DMS153 (cell line): ENCODE data around the gene RANBP9.

ENCODE experiments used
- DNase-seq: peaks from one replicate; lab custom pipeline; 2025; lab: John Stamatoyannopoulos, UW

Gene RANBP9

GRCh38 chr6:13677878-13678254 lies 33.8 kb downstream of the RANBP9 start:
- no peak for DNase-seq

DNA sequence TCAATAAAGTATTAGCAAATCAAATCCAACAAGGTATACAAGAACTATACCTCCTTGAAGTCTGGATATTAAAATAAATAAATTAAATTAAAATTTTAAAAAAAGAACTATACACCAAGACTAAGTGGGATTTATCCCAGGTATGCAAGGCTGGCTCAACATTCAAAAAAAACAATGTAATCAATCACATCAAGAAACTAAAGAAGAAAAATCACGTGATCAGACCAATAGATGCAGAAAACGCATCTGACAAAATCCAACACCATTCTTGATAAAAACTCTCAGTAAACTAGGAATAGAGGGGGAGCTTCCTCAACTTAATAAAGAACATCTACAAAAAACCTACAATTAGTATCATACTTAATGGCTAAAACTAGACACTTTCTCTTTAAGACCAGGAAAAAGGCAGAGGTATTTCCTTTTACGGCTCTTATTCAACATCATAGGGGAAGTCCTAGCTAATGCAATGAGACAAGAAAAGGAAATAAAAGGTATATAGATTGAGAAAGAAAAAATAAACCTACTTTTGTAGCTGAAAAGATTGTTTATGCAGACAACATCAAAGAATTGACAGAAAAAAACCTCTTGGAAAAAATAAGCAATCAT lies 35.0 kb downstream of the RANBP9 start:
- DNase-seq, result no peak

DNA sequence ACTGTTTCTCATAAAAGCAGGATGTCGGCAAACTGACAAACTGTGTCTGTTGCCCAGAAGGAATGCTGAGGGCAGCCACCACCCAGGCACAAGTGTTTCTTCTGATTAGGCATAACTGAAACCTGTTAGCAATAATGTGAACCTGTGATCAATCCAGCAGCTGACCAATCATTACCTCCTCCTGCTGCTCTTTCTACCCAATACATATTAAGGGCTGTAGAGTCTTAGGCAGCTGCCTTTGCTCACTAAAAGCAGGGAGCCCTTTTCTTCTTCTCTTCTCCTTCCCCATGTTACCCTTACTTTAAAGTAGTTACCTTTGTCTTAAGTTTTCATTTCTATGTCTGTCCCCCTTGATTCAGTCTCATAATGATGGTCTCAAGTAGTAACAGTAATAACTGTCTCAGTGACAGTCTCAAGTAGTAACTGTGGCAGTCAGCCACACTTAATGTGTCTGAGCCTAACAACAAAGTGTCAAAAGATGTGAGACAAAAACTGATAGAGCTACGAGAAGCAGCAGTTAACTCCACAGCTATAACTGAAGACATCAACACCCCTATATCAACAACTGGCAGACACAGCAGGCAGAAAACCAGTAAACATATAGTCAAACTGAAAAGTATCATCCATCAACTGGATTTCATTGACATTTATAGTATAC lies 37.0 kb downstream of the RANBP9 start:
- no peak for DNase-seq

DNA sequence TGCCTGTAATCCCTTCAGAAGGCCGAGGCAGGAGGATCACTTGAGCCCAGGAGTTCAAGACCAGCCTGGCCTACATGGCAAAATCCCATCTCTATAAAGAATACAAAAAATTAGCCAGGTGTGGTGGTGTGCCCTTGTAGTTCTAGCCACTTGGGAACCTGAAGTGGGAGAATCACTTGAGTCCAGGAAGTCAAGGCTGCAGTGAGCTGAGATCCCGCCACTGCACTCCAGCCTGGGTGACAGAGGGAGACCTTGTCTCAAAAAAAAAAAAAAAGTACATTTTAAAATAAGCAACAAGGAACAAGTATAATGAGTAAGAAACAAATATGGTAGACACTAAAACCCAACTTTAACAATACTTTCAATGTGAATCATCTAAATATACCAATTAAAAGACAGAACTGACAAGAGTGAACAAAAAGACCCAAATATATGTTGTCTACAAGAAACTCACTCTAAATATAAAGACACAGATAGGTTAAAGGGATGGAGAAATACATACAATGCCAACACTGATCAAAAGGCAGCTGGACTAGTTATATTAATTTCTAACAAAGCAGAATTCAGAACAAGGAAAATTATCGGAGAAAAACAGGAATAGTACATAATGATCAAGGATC lies 37.7 kb downstream of the RANBP9 start:
- no peak for DNase-seq

DNA sequence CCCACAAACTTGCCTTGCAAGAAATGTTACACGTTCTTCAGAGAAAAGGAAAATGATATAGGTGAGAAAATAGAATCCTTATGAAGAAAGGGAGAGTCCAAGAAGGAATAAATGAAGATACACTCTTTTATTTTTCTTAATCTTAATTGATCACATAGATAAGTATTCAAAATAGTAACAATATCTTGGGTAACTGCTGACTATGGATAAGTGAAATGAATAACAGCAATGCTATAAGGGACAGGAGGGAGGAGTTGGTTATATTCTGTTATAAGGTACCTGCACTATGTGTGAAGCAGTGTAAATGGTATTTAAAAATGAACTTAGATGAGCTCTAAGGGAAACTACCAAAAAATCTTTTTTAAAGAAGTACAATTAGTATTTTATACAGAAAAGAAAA lies 38.3 kb downstream of the RANBP9 start:
- no peak for DNase-seq

DNA sequence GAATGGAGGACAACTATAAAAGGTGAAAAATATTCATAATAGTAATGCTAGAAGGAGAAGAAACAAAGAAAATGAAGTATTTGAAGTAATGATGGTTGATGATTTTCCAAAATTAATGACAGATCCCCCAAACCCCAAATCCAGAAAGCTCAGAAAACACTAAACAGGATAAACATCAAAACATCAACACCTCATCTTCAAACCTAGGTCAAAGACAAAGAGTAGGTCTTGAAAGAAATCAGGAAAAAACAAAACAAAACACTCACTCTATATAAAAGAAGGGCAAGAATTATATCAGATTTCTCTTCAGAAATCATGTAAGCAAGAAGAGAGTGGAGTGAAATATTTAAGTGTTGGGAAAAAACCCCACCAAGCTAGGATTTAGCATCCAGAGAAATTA lies 38.7 kb downstream of the RANBP9 start:
- DNase-seq, result no peak

- no peak for DNase-seq
Observed at GRCh38 chr6:13671548-13672127, 40.0 kb downstream of the RANBP9 start.

- no peak for DNase-seq
Observed at GRCh38 chr6:13669476-13669875, 42.2 kb downstream of the RANBP9 start.

- no peak for DNase-seq
Observed at GRCh38 chr6:13668291-13668928, 43.2 kb downstream of the RANBP9 start.

- no peak for DNase-seq
Observed at GRCh38 chr6:13667655-13668054, 44.0 kb downstream of the RANBP9 start.

DNA sequence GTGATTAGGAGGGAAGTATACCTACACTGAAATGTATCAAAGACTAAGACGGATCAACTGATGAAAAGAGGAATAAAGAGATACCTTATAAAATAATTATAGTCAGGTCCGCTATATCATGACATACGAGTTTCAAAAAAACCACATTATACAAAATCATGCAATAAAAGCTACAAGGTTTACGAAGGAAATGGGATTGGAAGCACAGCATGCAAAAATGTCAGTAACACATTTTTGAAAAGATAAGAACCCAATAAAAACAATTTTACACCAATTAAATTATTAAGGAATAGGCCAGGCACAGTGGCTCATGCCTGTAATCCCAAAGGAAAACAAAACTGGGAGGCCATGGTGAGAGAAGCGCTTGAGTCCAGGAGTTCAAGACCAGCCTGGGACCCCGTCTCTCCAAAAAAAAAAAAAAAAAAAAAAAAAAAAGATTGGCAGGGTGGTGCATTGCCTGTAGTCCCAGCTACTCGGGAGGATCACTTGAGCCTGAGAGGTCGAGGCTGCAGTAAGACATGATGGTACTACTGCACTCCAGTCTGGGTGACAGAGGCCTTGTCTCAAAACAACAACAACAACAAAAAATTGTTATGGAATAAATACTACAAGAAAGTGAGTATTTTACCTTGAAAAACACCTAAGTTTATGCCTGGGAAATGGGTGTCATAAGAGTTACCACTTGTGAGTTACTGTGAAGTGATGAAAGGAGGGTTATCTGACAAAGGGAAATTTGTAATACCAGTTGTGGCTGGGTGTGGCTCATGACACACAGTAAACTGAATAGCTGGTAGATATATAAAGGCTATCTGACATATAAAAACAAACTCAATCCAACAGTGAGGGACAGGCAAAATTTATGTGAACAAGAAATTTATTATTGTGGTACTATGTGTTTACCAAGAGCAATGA lies 45.2 kb downstream of the RANBP9 start:
- no peak for DNase-seq

- DNase-seq, result no peak
Observed at GRCh38 chr6:13664703-13665352, 46.8 kb downstream of the RANBP9 start.

GRCh38 chr6:13663986-13664385 lies 47.6 kb downstream of the RANBP9 start:
- DNase-seq, result no peak

- no peak for DNase-seq
Observed at GRCh38 chr6:13662651-13663334, 48.8 kb downstream of the RANBP9 start.

DNA sequence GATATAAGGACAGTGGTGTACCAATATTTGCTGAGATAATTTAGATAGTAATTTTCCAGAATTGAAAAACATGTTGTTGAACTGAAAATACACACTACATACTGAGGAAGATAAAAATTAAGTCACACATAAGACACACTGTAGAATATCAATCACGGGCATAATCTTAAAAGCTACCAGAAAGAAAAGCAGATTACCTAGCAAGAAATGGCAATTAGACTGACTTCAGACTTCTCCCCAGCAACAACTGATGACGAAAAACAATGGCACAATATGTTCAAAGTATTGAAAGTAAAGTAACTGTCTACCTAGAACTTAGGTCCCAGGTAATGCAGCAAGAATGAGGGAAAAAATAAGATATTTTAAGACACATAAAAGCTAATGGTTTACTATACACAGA lies 50.0 kb downstream of the RANBP9 start:
- DNase-seq, result no peak

DNA sequence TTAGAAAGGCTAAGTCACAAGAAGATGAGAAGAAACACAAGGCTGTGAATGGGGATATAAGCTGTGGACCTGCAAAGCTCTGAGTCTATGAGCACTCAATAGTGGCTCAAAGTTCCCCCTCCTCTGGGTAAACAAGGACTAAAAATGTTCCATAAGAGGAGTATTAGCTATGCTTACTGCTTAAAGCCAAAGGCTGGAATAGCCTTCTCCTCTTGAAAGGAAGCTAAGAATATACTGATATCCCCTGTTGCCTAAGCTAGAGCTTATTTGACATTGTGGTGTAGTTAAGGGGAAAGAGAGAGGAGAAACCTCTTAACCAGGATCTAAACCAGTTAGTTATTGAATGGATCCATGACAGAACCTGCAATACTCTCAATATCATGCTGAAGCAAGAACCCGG lies 50.7 kb downstream of the RANBP9 start:
- no peak for DNase-seq

DNA sequence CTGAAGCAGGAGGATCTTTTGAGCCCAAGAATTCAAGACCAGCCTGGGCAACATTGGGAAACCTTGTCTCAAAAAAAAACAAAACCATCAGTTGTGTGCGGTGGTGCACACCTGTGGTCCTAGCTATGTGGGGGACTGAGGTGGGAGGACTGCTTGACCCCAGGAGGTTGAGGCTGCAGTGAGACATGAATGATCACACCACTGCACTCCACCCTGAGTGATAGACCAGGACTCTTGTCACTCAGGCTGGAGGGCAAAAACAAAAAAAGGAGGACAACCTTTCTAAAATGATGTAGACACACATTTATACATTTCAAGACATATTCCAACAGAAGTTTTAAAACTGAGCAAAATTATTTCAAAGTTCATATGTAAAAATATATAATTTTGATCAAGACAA lies 51.4 kb downstream of the RANBP9 start:
- no peak for DNase-seq

GRCh38 chr6:13655700-13656099 lies 55.9 kb downstream of the RANBP9 start:
- DNase-seq, result no peak

DNA sequence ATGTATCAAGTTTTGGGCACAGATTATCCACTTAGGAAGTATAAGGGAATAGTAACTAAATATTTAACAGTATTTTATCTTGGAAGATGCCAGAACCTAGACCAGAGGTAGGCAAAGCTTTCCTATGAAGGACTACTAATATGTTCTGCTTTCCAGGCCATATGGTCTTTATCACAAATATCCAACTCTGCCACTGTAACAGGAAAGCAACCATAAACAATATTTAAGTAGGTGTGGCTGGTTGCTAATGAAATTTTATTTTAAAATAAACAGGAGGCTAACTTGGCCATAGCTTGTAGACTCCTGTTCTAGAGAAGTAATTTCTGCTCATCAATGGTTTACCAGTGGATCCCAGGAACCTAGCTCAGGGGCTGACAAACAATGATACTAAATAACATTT lies 57.1 kb downstream of the RANBP9 start:
- no peak for DNase-seq

GRCh38 chr6:13653296-13653695 lies 58.3 kb downstream of the RANBP9 start:
- DNase-seq, result no peak

GRCh38 chr6:13649393-13649792 lies 62.2 kb downstream of the RANBP9 start:
- no peak for DNase-seq
